Right lobe of liver (tissue), 4 donors: ENCODE results near the gene CDH13.

Source experiments
- POLR2A ChIP-seq: fragments of 450-650 bp; IDR thresholded peaks from one replicate; pipeline ENCODE4 v1.6.1; 2017; ENCODE audit warnings: antibody characterized with exemption, mild to moderate bottlenecking
- TF ChIP-seq, protein P1 (sequence below), 4 donors: fragments of 200-600 bp in 3 of 4; fragments of 450-650 bp in 1 of 4; IDR thresholded peaks; one replicate each; pipeline versions ENCODE4 v1.5.1 to v1.8.0; 2016 to 2022; ENCODE audit warnings: antibody characterized with exemption in 4 of 4, mild to moderate bottlenecking in 2 of 4
- donor health status: DM: no; HTN: no; CAD: no.
- donor health status: DM: no; HTN: no; CAD: no.
- donor health status: DM: no; HTN: yes; CAD: no.

DNA sequence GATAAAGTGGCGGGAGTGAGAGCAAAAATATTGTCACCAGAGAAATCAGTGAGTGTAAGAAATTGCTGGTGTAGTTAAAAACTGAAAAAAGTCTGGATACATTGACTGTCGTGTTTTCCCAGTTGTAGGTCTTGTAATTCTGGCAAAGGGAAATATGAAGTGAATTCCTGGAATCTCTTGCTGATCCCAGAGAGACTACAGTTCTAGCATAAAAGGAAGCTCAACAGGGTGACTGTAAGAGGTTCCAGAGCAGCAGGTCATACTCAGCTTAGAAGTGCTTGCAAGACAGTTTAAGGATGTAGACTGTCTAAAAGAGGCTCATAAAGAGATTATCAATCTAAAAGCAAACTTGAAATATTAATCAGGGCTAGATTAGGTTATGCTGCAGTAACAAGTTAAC is 890.2 kb downstream of the CDH13 start:
- TF ChIP-seq, protein P1, sequence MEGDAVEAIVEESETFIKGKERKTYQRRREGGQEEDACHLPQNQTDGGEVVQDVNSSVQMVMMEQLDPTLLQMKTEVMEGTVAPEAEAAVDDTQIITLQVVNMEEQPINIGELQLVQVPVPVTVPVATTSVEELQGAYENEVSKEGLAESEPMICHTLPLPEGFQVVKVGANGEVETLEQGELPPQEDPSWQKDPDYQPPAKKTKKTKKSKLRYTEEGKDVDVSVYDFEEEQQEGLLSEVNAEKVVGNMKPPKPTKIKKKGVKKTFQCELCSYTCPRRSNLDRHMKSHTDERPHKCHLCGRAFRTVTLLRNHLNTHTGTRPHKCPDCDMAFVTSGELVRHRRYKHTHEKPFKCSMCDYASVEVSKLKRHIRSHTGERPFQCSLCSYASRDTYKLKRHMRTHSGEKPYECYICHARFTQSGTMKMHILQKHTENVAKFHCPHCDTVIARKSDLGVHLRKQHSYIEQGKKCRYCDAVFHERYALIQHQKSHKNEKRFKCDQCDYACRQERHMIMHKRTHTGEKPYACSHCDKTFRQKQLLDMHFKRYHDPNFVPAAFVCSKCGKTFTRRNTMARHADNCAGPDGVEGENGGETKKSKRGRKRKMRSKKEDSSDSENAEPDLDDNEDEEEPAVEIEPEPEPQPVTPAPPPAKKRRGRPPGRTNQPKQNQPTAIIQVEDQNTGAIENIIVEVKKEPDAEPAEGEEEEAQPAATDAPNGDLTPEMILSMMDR (IDR thresholded peaks at IDR 0.05): no peak
- no peak for TF ChIP-seq POLR2A
